IMR-90 (cell line): ENCODE results near the gene FAM124A. TPM values are rescaled to one million over a fixed set of nuclear protein-coding genes. Genes with fewer than 3 reads are reported as not detected.

Experiments used
- ATAC-seq: fragments of 200-7000 bp; cut with Tn5 transposase; 2 replicates; pipeline ENCODE4 v1.9.1; 2020; ENCODE audit warnings: low read depth, mild to moderate bottlenecking, moderate library complexity
- BruUV-seq: library from RNA; stranded (reverse); fragments of 400-500 nt; replicated peaks from 2 replicates; lab custom pipeline; 2021; lab: Mats Ljungman, UMichigan
- CTCF ChIA-PET: fragments of 300-600 bp; formaldehyde crosslinking; extraction: SDS; loops from one replicate; lab custom pipeline; 2021; ENCODE audit warnings: antibody characterized with exemption; lab: Yijun Ruan, JAX
- POLR2A ChIA-PET: fragments of 300-600 bp; sonication (Branson Sonifier 250); formaldehyde crosslinking; loops from one replicate; lab custom pipeline; 2022; ENCODE audit warnings: antibody characterized with exemption; ENCODE audit not compliant: unreplicated experiment; lab: Charles Lee
- DNase-seq: peaks from one replicate; pipeline ENCODE4 v3.0.0; 2013
- H2AFZ ChIP-seq: replicated peaks from 2 replicates; pipeline ENCODE3; 2013; ENCODE audit warnings: low read length, mild to moderate bottlenecking; ENCODE audit not compliant: poor library complexity
- H2AK5ac ChIP-seq: 2 replicates; pipeline ENCODE4 v1.6.1; 2013; ENCODE audit warnings: low read depth, low read length, inconsistent platforms
- H2AK9ac ChIP-seq: replicated peaks from 2 replicates; pipeline ENCODE3; 2013; ENCODE audit warnings: mild to moderate bottlenecking, low read depth, low read length, moderate library complexity; ENCODE audit not compliant: poor library complexity
- H2BK120ac ChIP-seq: 2 replicates; pipeline ENCODE4 v1.6.1; 2013; ENCODE audit warnings: low read depth, low read length, inconsistent platforms
- H2BK15ac ChIP-seq: 3 replicates; pipeline ENCODE4 v1.6.1; 2013; ENCODE audit warnings: low read depth, low read length, inconsistent platforms
- H2BK20ac ChIP-seq: 2 replicates; pipeline ENCODE4 v1.6.1; 2013; ENCODE audit warnings: low read depth, mild to moderate bottlenecking, inconsistent platforms, low read length, moderate library complexity
- H2BK5ac ChIP-seq: 2 replicates; pipeline ENCODE4 v1.6.1; 2013; ENCODE audit warnings: mild to moderate bottlenecking, low read depth, low read length, inconsistent platforms; ENCODE audit not compliant: poor library complexity, severe bottlenecking
- H3K14ac ChIP-seq: replicated peaks from 2 replicates; pipeline ENCODE4 v1.6.1; 2013; ENCODE audit warnings: low read depth, low read length, inconsistent platforms
- H3K18ac ChIP-seq: 2 replicates; pipeline ENCODE4 v1.6.1; 2013; ENCODE audit warnings: low read depth, low read length, control low read depth
- H3K23ac ChIP-seq: 2 replicates; pipeline ENCODE4 v1.6.1; 2013; ENCODE audit warnings: low read depth, low read length, inconsistent platforms
- H3K27ac ChIP-seq: 2 replicates; pipeline ENCODE4 v1.5.1; 2013; ENCODE audit warnings: mild to moderate bottlenecking, control low read depth, low read length; ENCODE audit not compliant: insufficient read depth
- H3K27me3 ChIP-seq: 2 replicates; pipeline ENCODE4 v1.6.1; 2013; ENCODE audit warnings: low read length; ENCODE audit not compliant: control insufficient read depth, insufficient read depth
- H3K36me3 ChIP-seq: 2 replicates; pipeline ENCODE4 v1.6.1; 2013; ENCODE audit warnings: low read length, mixed read lengths; ENCODE audit not compliant: control insufficient read depth, insufficient read depth
- H3K4ac ChIP-seq: 2 replicates; pipeline ENCODE4 v1.6.1; 2013; ENCODE audit warnings: low read depth, low read length, inconsistent platforms
- H3K4me1 ChIP-seq: 2 replicates; pipeline ENCODE4 v1.6.1; 2013; ENCODE audit warnings: low read length, mixed read lengths; ENCODE audit not compliant: control insufficient read depth, insufficient read depth
- H3K4me2 ChIP-seq: 2 replicates; pipeline ENCODE4 v1.6.1; 2013; ENCODE audit warnings: low read depth, mild to moderate bottlenecking, control low read depth, low read length, moderate library complexity
- H3K4me3 ChIP-seq: 2 replicates; pipeline ENCODE4 v1.5.1; 2013; ENCODE audit warnings: low read depth, mild to moderate bottlenecking, control low read depth, low read length, moderate library complexity; ENCODE audit not compliant: insufficient read depth
- H3K56ac ChIP-seq: 2 replicates; pipeline ENCODE4 v1.6.1; 2013; ENCODE audit warnings: low read length, inconsistent platforms; ENCODE audit not compliant: insufficient read depth; ENCODE audit errors: extremely low read depth
- H3K79me1 ChIP-seq, 2 experiments: 2 replicates each; pipeline ENCODE4 v1.6.1; 2013; ENCODE audit warnings: low read length in 2 of 2, inconsistent platforms in 1 of 2, low read depth in 1 of 2
- H3K9ac ChIP-seq: 2 replicates; pipeline ENCODE4 v1.6.1; 2013; ENCODE audit warnings: low read depth, low read length, control low read depth
- H3K9me1 ChIP-seq: 2 replicates; pipeline ENCODE4 v1.6.1; 2013; ENCODE audit warnings: low read length, inconsistent platforms; ENCODE audit not compliant: insufficient read depth
- H3K9me3 ChIP-seq: 2 replicates; pipeline ENCODE4 v1.6.1; 2013; ENCODE audit warnings: low read length; ENCODE audit not compliant: control insufficient read depth, insufficient read depth
- H4K20me1 ChIP-seq: 2 replicates; pipeline ENCODE4 v1.6.1; 2013; ENCODE audit warnings: low read length, inconsistent platforms; ENCODE audit not compliant: insufficient read depth
- H4K5ac ChIP-seq: 2 replicates; pipeline ENCODE4 v1.6.1; 2013; ENCODE audit warnings: mild to moderate bottlenecking, low read depth, low read length, control low read depth
- H4K8ac ChIP-seq, 2 experiments: 2 replicates each; pipeline ENCODE4 v1.6.1; 2013; ENCODE audit warnings: low read depth in 2 of 2, low read length in 2 of 2, control low read depth in 1 of 2, inconsistent platforms in 1 of 2
- H4K91ac ChIP-seq: 2 replicates; pipeline ENCODE4 v1.6.1; 2013; ENCODE audit warnings: low read depth, low read length, inconsistent platforms; ENCODE audit not compliant: insufficient read depth
- CHD1 ChIP-seq: IDR thresholded peaks from 2 replicates; pipeline ENCODE4 v1.6.1; 2012; ENCODE audit warnings: low read depth, low read length, improper control_type of control experiment
- MXI1 ChIP-seq: IDR thresholded peaks from 2 replicates; pipeline ENCODE4 v1.6.1; 2012; ENCODE audit warnings: low read depth, mild to moderate bottlenecking, low read length, moderate library complexity, borderline replicate concordance
- dilution Hi-C: fragments of 300-500 bp; cut with HindIII; formaldehyde crosslinking; loops from one replicate; pipeline ENCODE4 v1.14.3; 2018; ENCODE audit warnings: low sequenced_read_pairs; ENCODE audit not compliant: unreplicated experiment
- in situ Hi-C: fragments of 300-500 bp; cut with MboI; formaldehyde crosslinking; loops from 3 replicates; pipeline ENCODE4 v1.14.3; 2019; ENCODE audit warnings: low sequenced_read_pairs, inconsistent platforms, mixed read lengths
- intact Hi-C: fragments of 100-400 bp; cut with micrococcal nuclease; formaldehyde crosslinking; loops from 2 replicates; pipeline ENCODE4 v1.10.0; 2022
- polyA plus RNA-seq, 3 experiments: library from polyadenylated mRNA; depleted of rRNA; stranded (reverse); fragments of >200 nt; gene quantifications; 2 replicates each; pipeline ENCODE4 v1.2.3, GENCODE V29; 2012; ENCODE audit warnings: low replicate concordance in 1 of 3
- total RNA-seq: library from RNA; depleted of rRNA; stranded (reverse); fragments of >200 nt; gene quantifications from 2 replicates; pipeline ENCODE4 v1.2.3, GENCODE V29; 2012

FAM124A gene
- total and polyA plus RNA-seq, 2 of the 4 experiments (the other 2 are of a cell fraction) = 0.03 TPM; not detected in 1

- Histone ChIP-seq H3K9me1 (peaks cover 4% of the 10 kb centered on the region; the same call in 1 of the 2 replicates), H3K9me3 (no peaks in the 10 kb centered on the region), H3K23ac (no peak overlapping the region), H3K4ac (no peak overlapping the region), H3K4me1 (peaks cover 9% of the 10 kb centered on the region; the same call in 1 of the 2 replicates), H3K9ac (no peak overlapping the region), H2BK15ac (no peak overlapping the region), H2AK5ac (no peak overlapping the region), H4K20me1 (no peaks in the 10 kb centered on the region), H3K14ac (no peak overlapping the region), H2BK5ac (no peak overlapping the region), H3K27ac (peak overlapping the region; percentile 28; the same call in 1 of the 2 replicates), H3K4me3 (no peak overlapping the region), H3K56ac (no peak overlapping the region), H4K5ac (no peak overlapping the region), H4K8ac (no peak overlapping the region), H3K18ac (no peak overlapping the region; the same call in 1 of the 2 replicates), H2BK20ac (0 out of 2 replicates have a peak overlapping the region, but pooled peaks have one; percentile 28), H2AFZ (no peak overlapping the region), H3K4me2 (no peak overlapping the region), H4K91ac (no peak overlapping the region), H2BK120ac (peak overlapping the region; percentile 65; the same call in 1 of the 2 replicates), H2AK9ac (no peak overlapping the region), H3K79me1 (no peaks in the 10 kb centered on the region), H3K36me3 (no peaks in the 10 kb centered on the region), H3K27me3 (peaks cover 2% of the 10 kb centered on the region; the same call in 1 of the 2 replicates)
- DNase-seq (peak; percentile 26), ATAC-seq (peak; percentile 72)
- BruUV-seq = no TSS peak
- TF ChIP-seq MXI1 (no peak), CHD1 (no peak)
- dilution Hi-C loops = no loop called here
- intact Hi-C loops = no loop called here
- ChIA-PET POLR2A (no interaction called here), CTCF (interaction anchor here (1.0 kb wide), 1 partner anchor 143 kb away, joined by 5 read pairs; no protein-coding TSS in a partner anchor)
- in situ Hi-C loops = no loop called here
Observed at GRCh38 chr13:51269039-51269438, 46.8 kb downstream of the FAM124A start.
